Coronary artery (tissue), 2 donors: ENCODE measurements around the gene TNP2.

Experiments
- DNase-seq: peaks from one replicate; pipeline ENCODE4 v3.0.0-alpha.2; 2017; ENCODE audit warnings: low spot score
- H3K27ac ChIP-seq, 2 donors: fragments of 200-600 bp; sonication (generic); one replicate each; pipeline ENCODE4 v1.5.1; 2016 to 2019
- H3K4me3 ChIP-seq: fragments of 200-600 bp; sonication (generic); 2 replicates; pipeline ENCODE4 v1.5.1; 2016; ENCODE audit warnings: mild to moderate bottlenecking, moderate library complexity
- CTCF ChIP-seq: fragments of 200-600 bp; sonication (generic); IDR thresholded peaks from one replicate; pipeline ENCODE4 v1.5.1; 2019; ENCODE audit warnings: antibody characterized with exemption

TNP2 gene

GRCh38 chr16:11280616-11281522, 11.7 kb upstream of the TNP2 start, which contains the start of gene PRM1:
Gene PRM1 (minus strand): TSS chr16:11281330. CDS start chr16:11281238, 92 bp downstream.
- DNase-seq, result no peak
- TF ChIP-seq CTCF, result no peak
- no peak within 1 kb of the TSS for H3K4me3 ChIP-seq
- H3K27ac ChIP-seq, result no peak within 1 kb of the TSS

- no peak for DNase-seq
- no peak for TF ChIP-seq CTCF
Observed at GRCh38 chr16:11278681-11279628, 9.8 kb upstream of the TNP2 start.

GRCh38 chr16:11277607-11278337, 8.6 kb upstream of the TNP2 start:
- TF ChIP-seq CTCF, result no peak
- no peak for DNase-seq
- Histone ChIP-seq H3K4me3 (no peak overlapping the region), H3K27ac (no peak overlapping the region)

More at GRCh38 chr16:11278681-11279628, 9.8 kb upstream of the TNP2 start:
- Histone ChIP-seq H3K4me3 (no peak overlapping the region), H3K27ac (no peak overlapping the region)

GRCh38 chr16:11276896-11277593, 7.9 kb upstream of the TNP2 start:
- no peak for DNase-seq
- Histone ChIP-seq H3K27ac (no peak overlapping the region), H3K4me3 (no peak overlapping the region)
- no peak for TF ChIP-seq CTCF

- TF ChIP-seq CTCF, result no peak
- H3K4me3 ChIP-seq, result no peak within 1 kb of the TSS
- no peak within 1 kb of the TSS for H3K27ac ChIP-seq
- DNase-seq, result no peak
Observed at GRCh38 chr16:11276143-11276895, 7.2 kb upstream of the TNP2 start, which contains the start of gene PRM2. Gene PRM2 (minus strand): TSS chr16:11276480. CDS start chr16:11276370, 110 bp downstream.
